GM19023 (cell line): ENCODE data around the gene TBC1D19.
"Not testable (repeated sequence)": the region's sequence is repeated elsewhere in the genome, so short reads cannot be mapped to it uniquely, and the experiment has no call there.

Experiments
- ATAC-seq: cut with Tn5 transposase; IDR thresholded peaks from one replicate; pipeline ENCODE4 v1.9.1; 2021; ENCODE audit warnings: mild to moderate bottlenecking, moderate library complexity; ENCODE audit not compliant: unreplicated experiment

The TBC1D19 gene

GRCh38 chr4:26679040-26679695 is 95.3 kb downstream of the TBC1D19 start:
- ATAC-seq = not testable (repeated sequence)

GRCh38 chr4:26682436-26682835 is 98.6 kb downstream of the TBC1D19 start:
- no peak for ATAC-seq

- ATAC-seq = no peak
These were observed 101.4 kb downstream of the TBC1D19 start for GRCh38 chr4:26685250-26685649.

GRCh38 chr4:26687728-26688127 is 103.8 kb downstream of the TBC1D19 start:
- no peak for ATAC-seq

GRCh38 chr4:26690506-26690905 is 106.6 kb downstream of the TBC1D19 start:
- no peak for ATAC-seq

GRCh38 chr4:26692014-26692726 is 108.3 kb downstream of the TBC1D19 start:
- ATAC-seq = no peak

GRCh38 chr4:26694131-26694530 is 110.2 kb downstream of the TBC1D19 start:
- not testable (repeated sequence) for ATAC-seq

- ATAC-seq = no peak
These were observed 116.2 kb downstream of the TBC1D19 start for GRCh38 chr4:26700110-26700509.

- no peak for ATAC-seq
These were observed 117.2 kb downstream of the TBC1D19 start for GRCh38 chr4:26701095-26701494.

GRCh38 chr4:26701786-26702227 is 117.9 kb downstream of the TBC1D19 start:
- ATAC-seq = no peak

- no peak for ATAC-seq
These were observed 123.5 kb downstream of the TBC1D19 start for GRCh38 chr4:26707342-26707741.

GRCh38 chr4:26709246-26709645 is 125.4 kb downstream of the TBC1D19 start:
- ATAC-seq = no peak

GRCh38 chr4:26713563-26714151 is 129.8 kb downstream of the TBC1D19 start:
- ATAC-seq = no peak

GRCh38 chr4:26715636-26716242 is 131.9 kb downstream of the TBC1D19 start:
- no peak for ATAC-seq

GRCh38 chr4:26717332-26717731 is 133.4 kb downstream of the TBC1D19 start:
- ATAC-seq = no peak

- ATAC-seq = no peak
These were observed 136.2 kb downstream of the TBC1D19 start for GRCh38 chr4:26719954-26720552.

- no peak for ATAC-seq
These were observed 137.8 kb downstream of the TBC1D19 start for GRCh38 chr4:26721685-26722084.

- ATAC-seq = peak; percentile 96
These were observed 139.3 kb downstream of the TBC1D19 start for GRCh38 chr4:26723216-26723615.

- no peak for ATAC-seq
These were observed 140.7 kb downstream of the TBC1D19 start for GRCh38 chr4:26724534-26724933.

GRCh38 chr4:26726655-26727387 is 142.9 kb downstream of the TBC1D19 start:
- ATAC-seq = no peak

GRCh38 chr4:26727844-26728243 is 144.0 kb downstream of the TBC1D19 start:
- ATAC-seq = no peak
